Activated T-cell treated with anti-CD3 and anti-CD28 coated beads, Interleukin-2, amount 50 U/mL, for 48 hours (primary cell): Measurements from ENCODE around the gene KRTCAP2.
A peak's percentile ranks its signal among the peaks of the same experiment; 100 is the strongest.
"Not testable (repeated sequence)": the region's sequence is repeated elsewhere in the genome, so short reads cannot be mapped to it uniquely, and the experiment has no call there.

Source experiments
- DNase-seq, 2 experiments: peaks; one replicate each; pipeline ENCODE4 v3.0.0-alpha.2; 2020

KRTCAP2 gene

DNA sequence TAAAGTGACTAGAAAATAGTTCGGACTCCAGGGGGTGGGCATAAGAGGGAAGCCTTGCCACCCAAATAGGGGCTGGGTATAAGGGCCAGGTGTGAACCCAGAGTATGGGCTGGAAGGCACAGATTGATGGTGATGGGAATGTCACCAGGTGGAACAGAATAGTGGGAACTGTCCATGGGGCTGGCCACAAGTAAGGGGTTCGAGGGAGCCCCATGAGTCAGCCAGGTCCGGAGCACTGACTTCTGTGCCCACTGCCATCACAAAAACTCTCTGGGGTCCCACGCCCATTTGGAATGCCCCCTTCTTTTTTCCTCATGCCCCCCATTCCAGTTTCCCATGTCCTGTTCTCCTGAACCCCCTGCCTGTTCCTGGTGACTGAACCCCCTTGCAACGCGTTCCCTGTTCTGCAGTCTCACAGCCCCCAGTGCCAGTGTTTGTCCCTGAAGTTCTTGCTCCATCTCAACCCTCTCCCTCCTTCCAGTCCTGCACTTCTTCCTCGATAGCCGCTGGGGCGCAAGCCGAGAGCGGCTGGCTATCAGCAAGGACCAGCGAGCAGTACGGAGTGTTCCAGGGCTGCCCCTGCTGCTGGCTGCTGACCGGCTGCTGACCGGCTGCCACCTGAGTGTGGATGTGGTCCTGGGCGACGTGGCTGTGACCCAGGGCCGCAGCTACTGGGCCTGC, 8.4 kb upstream of the KRTCAP2 start:
- no peak for DNase-seq

DNA sequence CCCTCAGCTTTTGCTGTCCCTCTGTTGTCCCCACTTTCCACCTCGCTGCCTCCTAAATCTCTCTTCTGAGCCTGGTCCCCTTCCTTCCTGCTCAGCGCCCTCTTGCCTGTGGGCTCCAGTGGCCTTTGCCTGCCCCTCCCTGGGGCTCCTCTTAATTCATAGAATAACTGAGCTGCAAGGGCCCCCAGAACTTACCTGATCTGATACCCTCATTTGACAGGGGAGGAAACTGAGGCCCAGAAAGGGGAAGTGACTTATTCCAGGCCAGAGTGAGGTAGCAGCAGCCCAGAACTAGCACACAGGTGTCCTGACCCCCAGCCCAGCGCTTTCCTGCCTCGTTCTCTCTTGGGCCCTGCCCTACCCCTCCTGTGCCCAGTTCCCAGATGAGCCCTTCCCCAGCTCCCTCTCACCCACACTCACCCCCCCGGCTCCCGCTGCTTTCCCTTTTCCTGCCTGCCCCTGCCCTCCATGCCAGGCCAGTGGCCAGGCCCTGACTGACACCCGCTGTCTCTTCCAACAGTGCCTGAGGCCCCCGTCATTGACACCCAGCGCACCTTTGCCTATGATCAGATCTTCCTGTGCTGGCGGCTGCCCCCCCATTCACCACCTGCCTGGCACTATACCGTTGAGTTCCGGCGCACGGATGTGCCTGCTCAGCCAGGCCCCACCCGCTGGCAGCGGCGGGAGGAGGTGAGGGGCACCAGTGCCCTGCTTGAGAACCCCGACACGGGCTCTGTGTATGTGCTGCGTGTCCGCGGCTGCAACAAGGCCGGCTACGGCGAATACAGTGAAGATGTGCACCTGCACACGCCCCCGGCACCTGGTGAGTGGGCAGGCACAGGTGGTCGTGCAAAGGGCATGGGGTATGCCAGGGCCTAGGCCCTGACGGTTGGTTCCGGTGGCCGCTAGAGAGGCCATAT, 6.3 kb upstream of the KRTCAP2 start:
- no peak for DNase-seq

DNA sequence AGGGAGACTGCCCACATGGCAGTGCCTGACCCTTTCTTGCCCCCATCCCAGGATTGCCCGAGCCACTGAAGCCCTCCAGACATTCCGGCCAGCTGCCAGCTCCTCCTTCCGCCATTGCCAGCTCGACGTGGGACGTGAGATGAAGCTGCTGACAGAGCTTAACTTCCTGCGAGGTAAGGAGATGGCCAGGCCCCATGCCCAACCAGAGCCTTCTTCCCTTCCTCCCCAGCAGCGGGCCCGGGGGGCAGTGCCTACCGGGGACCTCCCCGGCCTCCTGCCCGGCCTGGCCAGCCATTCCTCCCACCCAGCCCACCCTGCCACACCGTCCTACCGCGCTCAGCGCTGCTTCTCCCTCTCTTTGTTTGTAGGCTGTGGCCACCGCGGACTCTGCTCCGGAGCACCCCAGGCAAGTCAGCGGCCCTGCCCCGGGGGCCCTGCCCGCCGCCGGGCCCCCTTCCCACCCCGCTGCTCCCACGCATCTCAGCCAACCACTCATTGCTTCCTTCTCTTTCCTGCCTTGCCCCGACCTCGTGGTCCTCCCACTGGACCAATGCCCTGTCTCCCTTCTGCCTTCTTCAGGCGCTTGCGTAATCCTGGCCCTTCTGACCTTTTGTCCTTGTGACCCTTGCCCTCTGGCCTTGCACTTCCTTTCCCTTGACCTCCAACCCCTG, 5.5 kb upstream of the KRTCAP2 start:
- DNase-seq, result peak in 1 of 2 experiments; percentile 7

DNA sequence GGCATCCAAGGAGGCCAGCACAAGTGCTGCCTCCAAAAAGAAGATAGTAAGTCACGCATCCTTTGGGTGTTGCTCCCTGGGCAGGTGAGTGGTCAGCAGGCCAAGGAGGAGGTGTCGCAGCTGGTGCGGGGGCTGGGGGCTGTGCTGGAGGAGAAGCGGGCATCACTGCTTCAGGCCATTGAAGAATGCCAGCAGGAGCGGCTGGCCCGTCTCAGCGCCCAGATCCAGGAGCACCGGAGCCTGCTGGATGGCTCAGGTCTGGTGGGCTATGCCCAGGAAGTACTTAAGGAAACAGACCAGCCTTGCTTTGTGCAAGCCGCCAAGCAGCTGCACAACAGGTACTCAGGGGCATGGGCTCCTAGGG, 4.8 kb upstream of the KRTCAP2 start:
- DNase-seq, result peak in 1 of 2 experiments; percentile 11

DNA sequence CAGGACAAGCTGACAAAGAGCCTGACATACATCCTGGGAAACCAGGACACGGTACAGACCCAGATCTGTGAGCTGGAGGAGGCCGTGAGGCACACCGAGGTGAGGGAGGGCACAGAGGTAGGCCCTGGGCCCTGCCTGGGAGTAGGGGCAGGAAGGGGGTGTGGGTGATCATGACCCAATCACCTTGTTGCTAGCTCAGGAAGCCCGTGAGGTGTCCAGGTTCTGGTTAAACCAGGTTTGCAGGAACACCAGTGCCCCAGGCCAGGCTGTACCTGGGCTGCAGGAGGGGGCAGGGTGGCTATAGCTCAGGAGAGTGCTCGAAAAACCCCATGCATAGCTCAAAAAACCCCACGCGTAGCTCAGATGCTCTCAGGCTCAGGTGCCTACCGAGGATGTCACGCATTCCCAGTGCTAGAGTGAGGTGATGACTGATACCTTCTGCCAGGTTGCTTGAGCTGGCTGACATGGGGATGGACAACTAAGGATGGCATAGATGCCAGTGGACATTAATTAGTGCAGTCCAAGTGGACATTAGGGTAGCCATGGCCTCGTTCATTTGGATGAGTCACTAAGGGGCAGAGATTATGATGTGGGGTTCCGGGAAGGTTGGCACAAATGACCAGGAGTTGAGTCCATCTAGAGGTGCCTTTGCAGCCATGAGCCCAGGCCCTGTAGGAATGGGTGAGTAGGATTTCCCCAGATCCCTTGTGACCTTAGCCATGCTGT, 4.3 kb upstream of the KRTCAP2 start:
- DNase-seq, result no peak

DNA sequence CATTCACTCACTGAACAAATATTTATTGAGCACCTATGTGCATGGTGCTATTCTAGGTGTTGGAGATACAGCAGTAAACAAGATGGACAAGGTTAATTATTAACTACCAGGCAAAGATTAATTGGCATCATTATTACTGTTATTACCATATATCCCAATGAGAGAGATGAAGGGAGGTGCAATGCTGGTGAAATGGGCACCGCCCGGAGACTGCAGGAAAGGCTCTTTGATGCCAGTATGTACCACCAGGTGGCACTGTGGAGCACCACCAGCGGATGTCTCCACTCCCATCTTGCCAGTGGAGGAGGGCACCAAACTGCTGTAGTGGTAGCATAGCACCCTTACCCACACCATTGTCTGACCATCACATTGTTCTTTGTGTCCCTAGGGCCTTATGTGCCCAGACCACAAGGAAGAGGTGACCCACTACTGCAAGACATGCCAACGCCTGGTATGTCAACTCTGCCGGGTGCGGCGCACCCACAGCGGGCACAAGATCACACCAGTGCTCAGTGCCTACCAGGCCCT, 3.5 kb upstream of the KRTCAP2 start:
- DNase-seq, result peak; percentile 92 to 93

DNA sequence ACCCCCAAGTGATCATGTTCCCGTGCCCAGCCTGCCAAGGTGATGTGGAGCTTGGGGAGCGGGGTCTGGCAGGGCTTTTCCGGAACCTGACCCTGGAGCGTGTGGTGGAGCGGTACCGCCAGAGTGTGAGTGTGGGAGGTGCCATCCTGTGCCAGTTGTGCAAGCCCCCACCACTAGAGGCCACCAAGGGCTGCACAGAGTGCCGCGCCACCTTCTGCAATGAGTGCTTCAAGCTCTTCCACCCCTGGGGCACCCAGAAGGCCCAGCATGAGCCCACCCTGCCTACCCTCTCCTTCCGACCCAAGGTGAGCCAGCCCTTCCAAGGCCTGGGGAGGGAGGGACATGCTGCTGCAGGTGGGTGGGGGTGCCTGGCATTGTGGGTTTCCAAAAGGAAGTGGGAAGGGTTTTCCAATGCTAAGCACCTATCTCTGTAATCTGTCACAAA, 2.8 kb upstream of the KRTCAP2 start:
- DNase-seq, result peak; percentile 56 to 58

DNA sequence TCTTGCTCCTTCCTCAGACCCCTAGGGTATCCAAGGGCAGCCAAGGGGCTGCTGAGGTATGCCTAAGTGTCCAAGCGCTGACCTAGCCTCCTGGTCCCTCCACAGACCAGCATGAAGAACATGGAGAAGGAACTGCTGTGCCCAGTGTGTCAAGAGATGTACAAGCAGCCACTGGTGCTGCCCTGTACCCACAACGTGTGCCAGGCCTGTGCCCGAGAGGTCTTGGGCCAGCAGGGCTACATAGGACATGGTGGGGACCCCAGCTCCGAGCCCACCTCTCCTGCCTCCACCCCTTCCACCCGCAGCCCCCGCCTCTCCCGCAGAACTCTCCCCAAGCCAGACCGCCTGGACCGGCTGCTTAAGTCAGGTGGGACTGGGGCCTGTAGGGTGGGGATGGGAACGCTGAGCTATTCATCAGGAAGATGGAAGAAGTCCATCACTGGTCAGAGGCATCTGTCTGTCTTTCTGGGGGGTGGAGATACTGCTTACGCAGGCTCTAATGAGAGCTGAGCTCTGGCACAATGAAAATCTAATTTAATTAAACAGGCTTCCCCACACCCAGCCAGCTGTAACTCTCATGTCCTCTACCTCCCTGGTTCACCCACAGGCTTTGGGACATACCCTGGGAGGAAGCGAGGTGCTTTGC, 2.3 kb upstream of the KRTCAP2 start:
- peak in 1 of 2 experiments; percentile 22 for DNase-seq

DNA sequence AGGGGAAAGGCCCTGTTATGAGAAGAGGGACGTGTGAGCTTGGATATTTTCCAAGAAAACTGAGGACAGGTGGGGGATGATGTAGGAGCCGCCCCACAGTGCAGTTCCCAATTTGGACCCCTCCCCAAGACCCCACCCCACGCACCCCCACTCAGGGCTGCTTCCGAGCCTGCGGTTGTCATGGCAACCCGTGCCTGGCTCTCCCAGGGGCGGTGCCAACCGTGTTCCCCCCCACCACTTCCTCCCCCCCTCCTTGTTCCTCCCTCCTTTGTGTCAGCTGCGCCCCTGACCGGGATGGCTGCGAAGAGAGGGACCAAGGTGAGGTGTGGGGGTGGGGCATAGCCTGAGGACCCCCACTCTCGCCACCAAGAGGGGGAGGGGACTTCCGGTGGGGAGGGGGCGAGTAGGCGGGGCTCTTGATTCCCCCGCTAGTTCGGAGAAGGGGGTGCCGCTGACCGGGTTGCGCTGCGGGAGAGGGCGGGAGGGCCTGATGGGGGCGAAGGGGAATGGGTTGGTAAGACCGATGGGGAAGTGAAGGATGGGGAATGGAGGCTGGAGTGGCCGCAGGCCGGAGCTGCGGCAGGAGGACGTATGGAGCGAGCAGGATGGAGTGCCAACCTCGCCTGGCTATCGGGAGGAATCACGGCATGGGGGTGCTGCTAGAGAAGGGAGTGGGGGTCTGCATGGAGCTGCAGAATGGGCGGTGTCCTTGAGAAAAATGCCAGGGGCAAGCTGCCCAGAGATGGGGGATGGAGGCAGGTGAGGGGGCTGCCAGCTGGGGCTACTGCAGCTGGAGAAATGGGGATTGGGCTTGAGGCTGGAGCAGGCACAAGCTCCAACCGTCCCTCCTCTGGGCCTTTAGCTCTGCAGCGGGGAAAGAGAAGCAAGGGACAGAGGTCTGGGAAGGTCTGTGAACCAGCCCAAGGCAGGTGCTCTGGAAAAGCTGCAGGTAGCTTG, 1.5 kb upstream of the KRTCAP2 start:
- DNase-seq, result peak; percentile 52 to 66

DNA sequence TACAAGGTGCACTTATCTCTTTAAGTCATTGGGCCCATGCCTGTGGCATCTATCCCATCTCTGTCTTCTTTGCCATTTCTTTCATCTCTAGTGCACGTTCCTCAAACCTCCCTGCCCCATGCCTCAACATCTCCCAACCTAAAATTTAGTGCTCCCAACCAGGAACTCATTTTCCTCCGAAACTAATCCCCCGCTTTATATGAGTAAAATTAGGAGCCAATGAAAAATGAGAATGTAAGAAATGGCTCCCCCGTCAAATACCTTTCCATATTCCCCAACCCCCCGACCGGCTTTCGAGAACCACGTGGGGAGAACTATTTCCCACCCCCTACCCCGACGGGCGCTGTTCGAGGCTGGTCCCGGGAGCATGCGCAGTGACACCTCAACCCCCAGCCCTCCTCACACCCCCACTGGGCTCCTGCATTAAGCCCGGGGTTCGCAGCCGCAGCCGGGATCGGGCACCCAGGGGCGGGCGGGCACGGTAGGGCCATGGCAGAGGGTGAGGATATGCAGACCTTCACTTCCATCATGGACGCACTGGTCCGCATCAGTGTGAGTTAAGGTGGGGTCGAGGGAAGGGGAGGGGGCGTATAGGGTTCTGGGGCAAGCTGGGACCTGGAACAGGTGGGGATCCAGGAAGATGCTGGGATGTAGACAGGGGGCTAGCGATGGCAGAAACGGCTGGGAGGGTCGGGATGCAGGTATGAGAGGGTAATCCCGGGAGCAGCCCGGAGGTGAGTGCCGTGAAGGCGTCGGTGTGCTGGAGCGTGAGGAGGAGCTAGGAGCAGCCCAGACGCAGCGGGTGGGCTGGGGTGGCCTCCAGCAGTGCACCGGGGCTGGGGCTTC, 597 bp upstream of the KRTCAP2 start, which contains the start of gene TRIM46:
Gene TRIM46, plus strand, starts transcription at position 372 of the 846 bp plus-strand sequence. Its CDS starts 118 bp downstream, at position 490.
- peak; percentile 80 to 81 for DNase-seq

DNA sequence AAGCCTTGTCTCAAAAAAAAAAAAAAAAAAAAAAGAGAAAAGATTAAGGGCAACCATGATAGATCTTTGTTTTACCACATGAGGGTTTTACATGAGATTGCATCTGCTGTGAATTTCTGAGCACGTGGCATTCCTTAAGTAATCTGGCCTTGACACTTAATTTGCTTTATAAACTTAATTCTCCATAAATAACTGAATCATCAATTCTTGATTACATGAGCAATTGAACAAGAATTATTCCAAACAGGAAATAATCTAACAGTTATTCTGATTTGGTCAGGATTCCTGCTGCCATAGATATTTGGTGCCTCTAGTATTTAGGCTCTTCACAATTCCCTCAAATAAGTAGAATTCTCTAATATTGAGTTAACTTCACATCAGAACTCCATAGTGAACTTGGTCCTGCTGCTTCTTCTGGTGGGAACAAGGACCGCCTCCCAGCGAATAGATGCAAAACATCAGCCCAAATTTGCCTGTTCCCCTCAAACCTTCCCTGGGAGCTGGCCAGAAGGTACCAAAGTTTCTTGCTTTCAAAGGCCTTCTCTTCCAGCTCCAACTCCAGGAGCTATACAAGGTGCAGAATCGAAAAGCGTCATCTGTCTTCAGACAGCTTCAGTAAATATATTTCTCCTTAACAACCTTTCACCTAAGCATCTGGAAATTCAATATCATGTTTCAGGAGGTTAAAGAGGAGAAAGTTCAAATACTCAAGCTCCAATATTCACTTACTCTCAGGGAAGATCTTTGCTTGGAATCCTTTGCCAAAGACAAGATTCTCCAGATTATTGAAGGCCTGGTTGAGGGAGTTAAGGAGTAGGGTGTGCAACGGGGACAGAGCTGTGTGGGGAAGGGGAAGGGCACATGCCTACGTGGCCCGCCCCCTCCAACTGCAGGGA, 1.0 kb downstream of the KRTCAP2 start:
- peak; percentile 11 to 14 for DNase-seq

DNA sequence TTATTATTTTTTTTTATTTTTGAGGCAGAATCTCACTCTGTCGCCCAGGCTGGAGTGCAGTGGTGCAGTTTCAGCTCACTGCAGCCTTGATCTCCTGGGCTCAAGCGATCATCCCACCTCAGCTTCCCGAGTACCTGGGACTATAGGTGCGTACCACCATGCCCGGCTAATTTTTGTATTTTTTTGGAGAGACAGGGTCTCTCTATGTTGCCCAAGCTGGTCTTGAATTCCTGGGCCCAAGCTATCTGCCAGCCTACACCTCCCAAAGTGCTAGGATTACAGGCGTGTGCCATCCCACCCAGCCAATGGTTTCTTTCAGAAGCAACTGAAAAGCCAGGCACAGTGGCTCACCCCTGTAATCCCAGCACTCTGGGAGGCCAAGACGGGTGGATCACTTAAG, 2.3 kb downstream of the KRTCAP2 start:
- peak; percentile 12 to 13 for DNase-seq

DNA sequence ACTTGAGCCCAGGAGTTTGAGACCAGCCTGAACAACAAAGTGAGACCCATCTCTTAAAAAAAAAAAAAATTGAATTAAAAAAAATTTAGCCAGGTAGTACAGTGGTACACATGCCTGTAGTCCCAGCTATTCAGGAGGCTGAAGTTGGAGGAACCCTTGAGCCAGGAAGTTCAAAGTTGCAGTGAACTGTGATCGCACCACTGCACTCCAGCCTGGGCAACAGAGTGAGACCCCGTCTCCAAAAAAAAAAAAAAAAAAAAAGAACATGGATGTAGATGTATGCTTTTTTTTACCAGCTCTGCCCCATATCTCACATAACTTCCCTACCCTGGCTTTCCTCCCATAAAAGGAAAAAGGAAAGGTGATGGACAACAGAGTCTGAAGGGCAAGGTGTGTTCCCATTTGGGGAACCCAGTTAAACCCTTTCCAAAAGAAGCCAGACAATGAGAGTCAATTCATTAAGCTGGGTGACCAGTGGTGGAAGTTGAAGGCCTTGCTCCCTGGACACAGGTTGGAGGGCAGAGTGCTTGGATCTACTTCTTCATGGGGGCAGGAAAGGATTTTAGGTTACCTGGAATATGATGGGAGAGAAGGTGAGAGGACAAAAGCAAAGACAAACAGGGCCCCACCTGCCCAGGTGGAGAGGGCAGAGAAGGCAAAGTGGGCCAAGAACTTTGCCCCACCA, 2.9 kb downstream of the KRTCAP2 start:
- peak in 1 of 2 experiments; percentile 5 for DNase-seq

DNA sequence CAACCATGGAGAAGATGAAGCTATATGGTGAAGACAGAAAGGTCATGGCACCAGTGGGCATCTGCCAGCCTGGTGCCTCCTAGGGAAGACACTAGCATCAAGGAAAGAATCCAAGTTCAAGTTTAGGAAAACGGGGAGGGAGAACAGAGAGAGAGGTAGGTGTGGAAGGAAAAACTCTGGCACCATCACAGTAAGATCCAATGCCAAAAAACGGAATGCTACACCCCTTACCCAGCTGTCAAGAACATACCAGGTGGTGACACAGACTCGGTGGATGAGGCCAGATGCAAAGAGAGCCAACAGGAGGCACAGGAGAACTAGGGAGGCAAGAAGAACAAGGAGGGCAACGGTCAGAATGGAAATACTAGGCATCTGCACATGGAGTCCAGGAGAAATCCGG, 3.6 kb downstream of the KRTCAP2 start:
- DNase-seq, result peak; percentile 7 to 9

DNA sequence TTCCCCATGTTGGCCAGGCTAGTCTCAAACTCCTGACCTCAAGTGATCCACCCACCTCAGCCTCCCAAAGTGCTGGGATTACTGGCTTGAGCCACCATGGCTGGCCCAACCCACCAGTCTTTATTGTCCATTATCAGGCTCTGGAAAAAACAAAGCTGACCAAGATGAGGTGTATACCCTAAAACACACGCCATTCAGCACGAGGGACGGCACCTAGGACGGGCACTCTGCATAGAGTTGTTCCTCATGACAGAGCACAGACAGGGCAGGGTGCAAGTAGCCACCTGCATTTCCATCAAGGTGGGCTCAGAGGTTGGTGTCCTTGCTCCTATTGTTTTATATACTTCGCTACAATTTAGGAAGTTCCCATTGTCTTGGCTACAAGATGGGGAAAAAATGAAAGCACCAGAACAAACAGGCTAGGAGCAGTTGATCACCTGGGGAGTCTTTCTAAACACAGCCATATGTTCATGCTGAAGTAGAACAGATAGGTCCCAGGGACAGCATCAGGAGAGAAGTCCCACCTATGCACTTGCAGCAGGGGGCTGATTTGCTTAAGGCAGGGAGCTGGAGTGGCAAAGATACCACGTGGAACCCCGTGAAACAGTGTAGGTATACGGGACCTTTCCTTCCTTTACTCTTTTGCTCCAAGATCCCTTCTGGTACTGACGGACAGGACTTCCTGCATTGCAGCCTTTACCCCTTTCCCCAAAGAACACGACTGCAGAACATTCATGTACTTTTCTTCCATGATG, 4.5 kb downstream of the KRTCAP2 start:
- peak; percentile 10 to 12 for DNase-seq

DNA sequence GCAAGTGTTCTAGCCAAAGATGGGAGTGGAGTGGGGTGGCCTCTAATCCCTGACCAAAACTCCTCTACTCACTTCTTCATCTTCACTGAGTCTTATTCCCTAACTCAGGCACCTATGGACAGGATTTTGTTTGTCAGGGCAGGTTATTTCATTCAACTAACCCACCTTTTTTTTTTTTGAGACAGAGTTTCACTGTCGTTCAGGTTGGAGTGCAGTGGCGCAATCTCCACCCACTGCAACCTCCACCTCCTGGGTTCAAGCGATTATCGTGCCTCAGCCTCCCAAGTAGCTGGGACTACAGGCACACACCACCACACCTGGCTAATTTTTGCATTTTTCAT, 5.0 kb downstream of the KRTCAP2 start:
- not testable (repeated sequence) for DNase-seq
